Measurements from ENCODE around the gene WDR37.

WDR37 gene

GRCh38 chr10:1083581-1083980 lies 27.4 kb downstream of the WDR37 start:
- Mint-ChIP-seq H3K4me3 (no peak overlapping the region), H3K4me1 (peaks cover 15% of the 10 kb centered on the region), H3K9me3 (no peaks in the 10 kb centered on the region), H3K27me3 (no peaks in the 10 kb centered on the region), H3K27ac (no peak overlapping the region), H3K36me3 (peaks cover 16% of the 10 kb centered on the region)

DNA sequence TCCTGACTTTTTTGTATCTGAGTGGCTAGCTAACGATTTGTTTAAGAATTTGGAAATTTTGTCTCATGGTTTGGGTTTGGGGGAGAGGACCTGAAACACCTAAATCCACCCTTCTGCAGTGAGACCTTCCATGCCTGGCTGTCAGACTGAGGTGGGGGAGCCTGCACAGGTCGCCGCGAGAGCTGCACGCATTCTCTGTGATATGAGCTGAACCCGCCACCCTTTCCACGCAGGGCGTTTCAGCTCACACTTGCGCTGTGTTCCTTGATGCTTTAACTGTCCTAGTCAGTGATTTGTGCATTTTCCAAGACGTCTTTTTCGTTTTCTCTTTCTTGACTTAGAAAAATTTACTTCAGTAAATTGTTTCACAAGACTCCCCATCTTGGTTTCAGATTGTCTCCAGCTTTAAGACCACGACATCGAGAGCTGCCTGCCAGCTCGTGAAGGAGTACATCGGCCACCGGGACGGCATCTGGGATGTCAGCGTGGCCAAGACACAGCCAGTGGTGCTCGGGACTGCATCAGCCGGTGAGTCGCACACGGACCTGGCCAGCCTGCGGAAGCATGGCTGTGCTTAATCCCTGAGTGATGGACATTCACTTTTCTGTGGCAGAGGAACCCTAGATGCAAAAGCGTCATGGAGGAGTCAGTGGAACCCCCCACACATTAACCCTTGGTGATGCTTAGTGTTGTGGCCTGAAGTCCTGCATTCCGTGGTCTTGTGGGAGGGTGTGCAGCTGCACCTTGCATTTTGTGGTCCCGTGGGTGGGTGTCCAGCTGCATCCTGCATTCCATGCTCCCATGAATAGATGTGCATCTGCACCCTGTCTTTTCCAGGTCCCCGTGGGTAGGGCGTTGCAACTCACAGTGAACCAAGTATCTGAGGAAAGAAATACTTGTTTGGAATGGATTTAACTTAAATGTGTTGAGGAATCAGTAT lies 28.1 kb downstream of the WDR37 start:
- no peaks in the 10 kb centered on the region for H3K27me3 Mint-ChIP-seq
- no peaks in the 10 kb centered on the region for H3K9me3 Mint-ChIP-seq
- H3K27ac Mint-ChIP-seq, result no peak overlapping the region
- peaks cover 16% of the 10 kb centered on the region for H3K36me3 Mint-ChIP-seq
- peaks cover 15% of the 10 kb centered on the region for H3K4me1 Mint-ChIP-seq
- H3K4me3 Mint-ChIP-seq, result no peak overlapping the region

DNA sequence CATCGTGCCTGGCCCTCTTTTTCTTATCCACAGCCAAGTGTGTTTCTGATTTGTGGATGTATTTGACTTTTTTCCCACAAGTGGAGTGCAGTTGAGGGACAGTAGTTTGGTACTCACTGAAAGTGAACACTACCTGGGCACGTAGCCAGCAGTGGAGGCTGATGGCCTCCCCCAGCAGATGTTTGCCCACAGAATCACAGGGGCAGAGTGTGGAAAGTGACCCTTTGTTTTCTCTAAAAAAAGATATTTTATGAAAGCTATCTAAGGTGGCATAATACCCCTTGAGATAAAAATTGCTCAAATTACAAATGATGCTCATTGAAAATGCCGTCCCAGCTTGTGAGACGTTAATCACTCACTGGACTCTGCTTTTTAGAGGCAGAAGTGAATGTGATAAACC lies 29.1 kb downstream of the WDR37 start:
- Mint-ChIP-seq H3K27ac (no peak overlapping the region), H3K27me3 (no peaks in the 10 kb centered on the region), H3K4me3 (no peak overlapping the region), H3K36me3 (peaks cover 16% of the 10 kb centered on the region), H3K9me3 (no peaks in the 10 kb centered on the region), H3K4me1 (peaks cover 20% of the 10 kb centered on the region)

GRCh38 chr10:1086787-1087186 lies 30.6 kb downstream of the WDR37 start:
- Mint-ChIP-seq H3K4me1 (peaks cover 20% of the 10 kb centered on the region), H3K27ac (peak overlapping the region; percentile 37), H3K4me3 (no peak overlapping the region), H3K9me3 (no peaks in the 10 kb centered on the region), H3K36me3 (peaks cover 17% of the 10 kb centered on the region), H3K27me3 (no peaks in the 10 kb centered on the region)

GRCh38 chr10:1089017-1089689 lies 33.0 kb downstream of the WDR37 start:
- Mint-ChIP-seq H3K4me1 (peaks cover 20% of the 10 kb centered on the region), H3K27ac (no peak overlapping the region), H3K27me3 (no peaks in the 10 kb centered on the region), H3K9me3 (no peaks in the 10 kb centered on the region), H3K36me3 (peaks cover 18% of the 10 kb centered on the region), H3K4me3 (no peak overlapping the region)

- Mint-ChIP-seq H3K4me1 (peaks cover 20% of the 10 kb centered on the region), H3K27me3 (no peaks in the 10 kb centered on the region), H3K36me3 (peaks cover 15% of the 10 kb centered on the region), H3K27ac (no peak overlapping the region), H3K4me3 (no peak overlapping the region), H3K9me3 (no peaks in the 10 kb centered on the region)
Measured at GRCh38 chr10:1090696-1091095, 34.5 kb downstream of the WDR37 start.

GRCh38 chr10:1093696-1094095 lies 37.5 kb downstream of the WDR37 start:
- Mint-ChIP-seq H3K27me3 (no peaks in the 10 kb centered on the region), H3K9me3 (no peaks in the 10 kb centered on the region), H3K27ac (no peak overlapping the region), H3K4me3 (no peak overlapping the region), H3K4me1 (peaks cover 8% of the 10 kb centered on the region), H3K36me3 (peaks cover 9% of the 10 kb centered on the region)

- Mint-ChIP-seq H3K4me3 (no peak overlapping the region), H3K9me3 (no peaks in the 10 kb centered on the region), H3K4me1 (peaks cover 11% of the 10 kb centered on the region), H3K36me3 (peaks cover 9% of the 10 kb centered on the region), H3K27me3 (no peaks in the 10 kb centered on the region), H3K27ac (no peak overlapping the region)
Measured at GRCh38 chr10:1094112-1095057, 38.2 kb downstream of the WDR37 start.

DNA sequence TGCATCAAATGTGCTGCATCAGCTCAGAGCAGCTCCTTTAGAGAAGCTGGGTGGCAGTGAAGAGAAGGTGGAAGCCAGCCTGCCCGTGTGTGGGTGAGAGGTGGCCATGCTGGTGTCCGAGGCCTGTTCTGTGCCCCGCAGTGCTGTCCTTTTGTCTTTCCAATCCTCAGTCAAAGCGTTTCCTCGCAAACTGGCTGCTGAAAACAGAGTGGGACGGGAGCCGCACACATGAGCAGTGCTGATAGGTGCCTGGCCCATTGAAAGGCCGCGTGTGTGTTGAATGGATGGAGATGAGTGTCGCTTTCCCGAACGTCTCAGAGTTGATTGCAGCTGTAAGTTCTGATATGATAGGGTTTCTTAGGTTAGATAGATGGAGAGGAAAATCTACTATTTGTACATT lies 39.3 kb downstream of the WDR37 start:
- Mint-ChIP-seq H3K4me3 (no peak overlapping the region), H3K36me3 (peaks cover 12% of the 10 kb centered on the region), H3K27ac (no peak overlapping the region), H3K27me3 (no peaks in the 10 kb centered on the region), H3K4me1 (peaks cover 18% of the 10 kb centered on the region), H3K9me3 (no peaks in the 10 kb centered on the region)

DNA sequence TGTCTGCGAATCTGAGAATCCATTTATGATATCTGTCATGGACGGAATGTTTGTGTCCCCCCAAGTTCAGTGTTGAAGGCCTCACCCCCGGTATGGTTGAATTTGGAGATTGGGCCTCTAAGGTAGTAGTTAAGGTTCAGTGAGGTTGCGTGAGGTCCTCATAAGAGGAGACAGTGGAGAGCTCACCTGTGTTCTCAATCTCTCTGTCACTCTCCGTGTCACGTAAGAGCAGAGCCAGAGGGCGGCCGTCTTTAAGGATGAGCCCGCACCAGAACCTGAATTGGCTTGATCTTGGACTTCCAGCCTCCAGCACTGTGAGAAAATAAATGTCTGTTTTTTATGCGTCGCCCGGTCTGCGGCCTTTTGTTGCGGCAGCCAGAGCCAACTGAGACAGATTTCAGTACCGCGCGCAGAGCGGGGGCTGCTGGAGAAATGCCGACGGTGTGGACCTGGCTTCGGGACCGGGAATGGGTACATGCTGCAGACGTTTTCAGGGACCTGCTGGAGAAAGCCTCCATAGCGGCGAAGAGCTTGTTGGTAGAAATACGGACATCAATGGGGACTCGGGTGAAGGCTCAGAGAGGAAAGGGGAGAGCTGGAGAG lies 40.2 kb downstream of the WDR37 start:
- no peak overlapping the region for H3K4me3 Mint-ChIP-seq
- no peak overlapping the region for H3K27ac Mint-ChIP-seq
- H3K36me3 Mint-ChIP-seq, result peaks cover 11% of the 10 kb centered on the region
- H3K4me1 Mint-ChIP-seq, result peaks cover 22% of the 10 kb centered on the region
- H3K9me3 Mint-ChIP-seq, result no peaks in the 10 kb centered on the region
- H3K27me3 Mint-ChIP-seq, result no peaks in the 10 kb centered on the region

DNA sequence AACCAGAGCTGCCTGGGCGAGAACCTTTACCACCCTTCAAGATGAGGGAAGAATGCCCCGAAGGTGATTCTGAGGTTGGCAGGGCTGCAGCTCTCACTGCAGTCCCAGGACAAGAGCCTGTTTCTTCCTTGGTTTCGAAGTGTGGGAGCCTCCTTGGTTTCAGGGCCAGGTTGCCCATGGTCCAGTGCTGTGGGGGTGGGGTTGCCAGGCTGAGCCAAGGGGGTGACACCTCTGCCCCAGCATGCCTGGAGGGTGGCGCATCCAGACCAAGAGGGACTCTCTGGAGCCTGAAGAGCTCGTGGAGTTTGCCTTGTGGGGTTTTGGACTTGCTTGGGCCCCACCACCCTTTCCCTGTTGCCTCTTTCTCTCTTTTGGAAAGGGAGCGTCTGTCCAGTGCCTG lies 41.3 kb downstream of the WDR37 start:
- Mint-ChIP-seq H3K9me3 (no peaks in the 10 kb centered on the region), H3K4me3 (no peak overlapping the region), H3K27me3 (no peaks in the 10 kb centered on the region), H3K36me3 (peaks cover 14% of the 10 kb centered on the region), H3K27ac (peak overlapping the region; percentile 77), H3K4me1 (peaks cover 33% of the 10 kb centered on the region)

- Mint-ChIP-seq H3K36me3 (peaks cover 15% of the 10 kb centered on the region), H3K27ac (peak overlapping the region; percentile 69), H3K4me1 (peaks cover 35% of the 10 kb centered on the region)
Measured at GRCh38 chr10:1100143-1100542, 44.0 kb downstream of the WDR37 start.

GRCh38 chr10:1100691-1101368 lies 44.6 kb downstream of the WDR37 start:
- peaks cover 35% of the 10 kb centered on the region for H3K4me1 Mint-ChIP-seq
- H3K27me3 Mint-ChIP-seq, result no peaks in the 10 kb centered on the region
- H3K9me3 Mint-ChIP-seq, result no peaks in the 10 kb centered on the region
- H3K36me3 Mint-ChIP-seq, result peaks cover 19% of the 10 kb centered on the region
- peak overlapping the region; percentile 60 for H3K27ac Mint-ChIP-seq
- no peak overlapping the region for H3K4me3 Mint-ChIP-seq

More at GRCh38 chr10:1100143-1100542, 44.0 kb downstream of the WDR37 start:
- Mint-ChIP-seq H3K27me3 (no peaks in the 10 kb centered on the region), H3K4me3 (no peak overlapping the region), H3K9me3 (no peaks in the 10 kb centered on the region)

DNA sequence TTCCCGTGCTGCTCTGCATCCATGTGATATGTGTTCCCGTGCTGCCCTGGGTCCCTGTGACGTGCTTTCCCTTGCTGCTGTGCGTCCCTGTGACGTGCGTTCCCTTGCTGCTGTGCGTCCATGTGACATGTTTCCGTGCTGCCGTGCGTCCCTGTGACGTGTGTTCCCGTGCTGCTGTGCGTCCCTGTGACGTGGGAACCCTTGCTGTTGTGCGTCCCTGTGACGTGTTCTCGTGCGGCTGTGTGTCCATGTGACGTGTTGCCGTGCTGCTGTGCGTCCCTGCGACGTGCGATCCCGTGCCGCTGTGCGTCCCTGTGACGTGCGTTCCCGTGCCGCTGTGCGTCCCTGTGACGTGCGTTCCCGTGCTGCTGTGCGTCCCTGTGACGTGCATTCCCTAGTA lies 45.8 kb downstream of the WDR37 start:
- Mint-ChIP-seq H3K4me1 (peaks cover 35% of the 10 kb centered on the region), H3K4me3 (no peak overlapping the region), H3K9me3 (no peaks in the 10 kb centered on the region), H3K27me3 (no peaks in the 10 kb centered on the region), H3K27ac (peak overlapping the region; percentile 60), H3K36me3 (peaks cover 24% of the 10 kb centered on the region)

Measured in activated naive CD4-positive, alpha-beta T cell treated with anti-CD3 and anti-CD28 coated beads, Interleukin-2, amount 50 U/mL, for 24 hours (primary cell).